GM15510 (cell line): ENCODE measurements around the gene ZNF410.
A peak's percentile ranks its signal among the peaks of the same experiment; 100 is the strongest.

ENCODE experiments used
- POLR2A ChIP-seq: IDR thresholded peaks from 3 replicates; pipeline ENCODE4 v1.6.1; 2011; ENCODE audit warnings: borderline replicate concordance; ENCODE audit not compliant: insufficient read length; ENCODE audit errors: extremely low read depth

ZNF410 gene

DNA sequence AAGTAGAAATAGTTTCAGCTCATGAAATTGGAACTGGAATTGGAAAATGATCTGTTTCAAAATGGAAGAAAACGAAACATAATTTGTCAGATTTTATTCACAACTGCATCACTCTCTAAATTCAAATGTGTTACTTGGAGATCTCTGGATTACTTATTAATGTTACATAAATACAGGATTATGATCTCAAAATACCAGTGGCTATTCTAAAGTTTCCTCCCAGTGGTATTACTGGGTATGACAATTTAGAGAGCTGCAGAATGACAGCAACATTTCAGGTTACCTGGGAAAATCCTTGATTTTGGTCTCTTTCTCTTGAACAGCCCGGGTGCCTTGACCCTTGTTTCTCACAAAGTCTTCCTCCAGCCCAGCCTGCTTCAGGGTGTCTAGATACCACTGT lies 49.0 kb downstream of the ZNF410 start:
- TF ChIP-seq POLR2A = no peak

DNA sequence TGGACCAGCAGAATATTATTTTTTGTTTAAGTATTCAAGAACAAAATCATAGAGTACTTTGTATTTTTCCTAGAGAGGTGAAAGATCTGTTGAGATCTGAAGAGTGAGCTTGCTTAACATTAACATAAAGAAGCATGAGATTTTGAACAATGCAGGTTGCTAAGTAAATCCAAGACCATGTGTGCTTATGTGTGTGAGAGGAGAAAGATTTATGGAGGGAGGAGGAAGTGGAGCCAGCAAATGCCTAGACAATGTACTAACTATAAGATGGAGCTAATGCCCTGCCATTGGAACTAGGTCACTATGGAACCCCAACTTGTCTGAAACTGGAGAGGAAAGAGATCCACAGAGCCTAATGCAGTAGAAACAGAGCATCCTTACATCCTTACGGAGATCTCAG lies 49.9 kb downstream of the ZNF410 start:
- no peak for TF ChIP-seq POLR2A

DNA sequence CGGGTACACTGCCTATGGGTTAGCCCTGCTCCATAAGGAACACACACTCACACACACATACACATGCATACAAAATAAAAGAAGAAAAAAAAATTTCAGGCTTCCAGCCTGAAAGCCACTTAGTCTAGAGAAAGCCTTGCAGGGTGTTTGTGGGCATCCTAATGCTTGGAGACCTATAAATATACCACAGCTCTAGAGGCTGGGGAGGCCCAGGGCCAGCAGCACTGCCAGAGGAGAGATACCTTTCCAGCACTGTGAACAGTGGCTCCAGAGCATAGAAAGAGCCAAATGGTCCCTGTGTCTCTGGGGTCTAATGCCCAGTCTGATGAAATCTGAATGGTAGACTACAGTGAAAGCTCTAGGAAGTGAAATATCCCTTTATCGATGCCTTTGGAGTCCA lies 50.4 kb downstream of the ZNF410 start:
- TF ChIP-seq POLR2A = no peak

DNA sequence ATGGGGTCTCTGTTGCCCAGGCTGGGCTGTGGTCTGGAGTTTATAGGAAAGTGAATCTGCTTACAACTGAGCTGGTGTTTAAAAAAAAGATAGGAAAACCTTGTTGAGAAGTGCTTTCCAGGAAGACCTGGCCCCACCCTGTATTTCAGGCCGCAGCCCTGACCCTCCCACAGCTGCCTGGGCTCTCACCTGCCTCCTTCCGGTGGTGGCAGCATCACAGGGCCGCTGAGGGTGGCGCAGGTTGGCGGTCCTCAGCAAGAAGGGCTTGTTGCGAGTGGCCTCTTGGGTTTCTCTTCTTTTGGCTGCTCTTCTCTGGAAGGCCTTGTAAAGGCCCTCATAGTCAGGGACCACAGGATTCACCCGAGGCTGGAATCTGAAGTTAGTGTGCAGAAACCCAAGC lies 55.5 kb downstream of the ZNF410 start:
- TF ChIP-seq POLR2A = no peak

DNA sequence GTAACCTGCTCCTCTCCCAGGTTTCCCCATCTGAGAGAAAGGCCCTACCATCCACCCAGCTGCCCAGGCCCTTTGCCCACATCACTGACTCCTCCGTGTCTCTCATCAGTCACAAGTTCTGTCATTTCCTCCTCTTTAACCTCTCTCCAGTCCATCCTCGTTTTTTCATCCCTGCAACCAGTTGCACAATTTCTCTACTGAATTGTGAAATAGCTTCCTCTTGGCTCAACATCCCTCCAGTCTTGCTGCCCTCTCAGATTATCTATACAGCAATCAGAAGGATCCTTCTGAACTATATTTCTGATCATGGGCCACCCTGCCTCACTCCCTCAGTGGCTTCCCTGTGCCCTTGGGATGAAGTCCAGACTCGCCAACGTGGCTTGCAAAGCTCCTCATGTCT lies 56.4 kb downstream of the ZNF410 start:
- TF ChIP-seq POLR2A = no peak

DNA sequence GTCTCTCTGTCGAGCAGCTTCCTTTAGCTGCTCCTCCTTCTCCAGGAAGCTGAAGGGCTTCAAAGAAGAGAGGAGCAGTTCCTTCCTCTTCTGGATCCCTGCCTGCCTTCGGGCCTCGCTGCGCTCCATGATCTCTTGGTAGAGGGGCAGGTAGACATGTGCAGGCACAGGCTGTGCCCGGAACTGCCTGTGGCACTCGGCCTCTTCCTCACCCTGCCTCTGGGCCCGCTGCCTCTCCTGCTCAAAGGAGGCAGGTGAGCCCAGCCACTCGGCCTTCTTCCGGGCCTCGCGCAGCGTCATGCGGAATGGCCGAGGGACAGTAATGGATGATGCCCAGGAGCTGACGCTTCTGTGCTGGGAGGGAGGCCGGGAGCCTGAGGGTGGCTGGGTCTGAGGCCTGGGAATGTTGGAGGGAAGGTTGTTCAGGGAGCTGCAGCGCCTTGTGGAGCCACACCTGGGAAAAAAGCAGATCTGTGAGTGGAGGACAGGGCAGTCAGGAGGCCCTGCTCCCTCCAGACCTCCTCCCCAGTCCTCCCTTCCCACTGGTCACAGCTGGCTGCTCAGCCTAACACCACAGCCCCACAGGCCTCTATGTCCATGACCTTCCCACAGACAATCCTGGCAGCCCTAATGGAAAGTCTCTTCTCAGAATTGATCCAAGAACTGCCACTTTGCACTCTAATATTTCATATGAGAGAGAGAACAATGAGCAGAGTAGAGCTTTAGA lies 57.9 kb downstream of the ZNF410 start:
- no peak for TF ChIP-seq POLR2A

DNA sequence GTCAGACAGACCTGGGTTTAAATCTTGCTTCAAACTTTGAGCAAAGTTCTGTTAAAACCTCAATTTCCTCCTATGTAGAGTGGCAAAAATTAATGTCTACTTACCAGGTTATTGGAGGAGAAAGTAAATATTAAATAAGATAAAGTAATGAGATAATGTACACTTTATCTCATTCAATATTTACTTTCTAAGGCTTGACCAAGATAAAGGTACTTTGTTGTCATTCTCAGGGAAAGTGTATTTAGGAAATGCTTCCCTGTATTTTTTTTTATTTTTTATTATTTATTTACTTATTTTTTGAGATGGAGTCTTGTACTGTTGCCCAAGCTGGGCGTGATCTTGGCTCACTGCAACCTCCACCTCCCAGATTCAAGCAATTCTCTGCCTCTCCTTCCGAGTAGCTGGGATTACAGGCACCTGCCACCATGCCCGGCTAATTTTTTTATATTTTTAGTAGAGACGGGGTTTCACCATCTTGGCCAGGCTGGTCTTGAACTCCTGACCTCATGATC lies 58.6 kb downstream of the ZNF410 start:
- no peak for TF ChIP-seq POLR2A

DNA sequence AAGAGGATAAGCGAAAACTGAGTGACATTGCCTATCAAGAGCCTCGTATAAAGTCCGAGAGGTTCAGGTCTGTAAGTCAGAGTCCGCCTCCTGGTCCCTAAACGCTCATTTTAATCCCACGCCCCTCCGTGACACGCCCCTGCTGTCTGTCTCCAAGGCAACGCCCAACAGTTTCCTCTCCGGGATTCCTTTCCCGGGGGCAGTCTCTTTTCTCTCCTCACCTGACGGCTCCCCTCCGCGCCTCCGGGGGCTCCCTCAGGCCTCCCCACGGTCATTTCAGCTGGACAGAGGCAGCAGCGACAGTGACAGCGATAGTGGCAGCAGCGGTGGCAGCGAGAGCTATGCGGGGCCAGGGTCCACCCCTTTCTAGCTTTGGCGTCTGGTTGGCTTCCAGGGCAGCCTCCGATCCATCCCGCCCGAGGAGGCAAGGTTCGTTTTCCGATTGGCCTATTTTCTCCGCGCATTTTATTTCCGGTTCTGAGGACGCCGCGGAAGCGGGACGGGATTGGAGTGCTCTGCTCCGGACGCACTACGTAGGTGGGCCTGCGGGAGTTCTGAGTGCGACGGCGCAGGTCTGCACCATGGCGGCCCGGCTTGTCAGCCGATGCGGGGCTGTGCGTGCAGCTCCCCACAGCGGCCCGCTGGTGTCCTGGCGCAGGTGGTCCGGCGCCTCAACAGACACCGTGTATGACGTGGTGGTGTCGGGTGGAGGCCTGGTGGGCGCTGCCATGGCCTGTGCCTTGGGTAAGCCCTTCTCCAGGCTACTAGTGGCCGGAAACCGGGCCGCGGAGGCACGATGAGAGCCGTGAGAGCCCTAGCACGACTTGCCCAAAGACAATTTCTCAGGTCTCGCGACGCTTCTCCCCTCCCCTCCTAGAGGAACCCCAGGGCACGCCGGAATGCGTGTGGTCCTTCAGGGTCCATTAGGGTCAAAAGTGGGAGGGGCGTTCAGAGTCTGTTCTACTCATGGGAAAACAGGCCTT lies 63.4 kb downstream of the ZNF410 start, which contains the start of the genes COQ6 and FAM161B:
Gene COQ6, plus strand, starts transcription at position 551 of the 983 bp plus-strand sequence. Its CDS starts 31 bp downstream, at position 582.
Gene FAM161B, minus strand, starts transcription at position 343 of the 983 bp plus-strand sequence. Its CDS starts 68 bp downstream, at position 275.
- TF ChIP-seq POLR2A = peak; percentile 88

DNA sequence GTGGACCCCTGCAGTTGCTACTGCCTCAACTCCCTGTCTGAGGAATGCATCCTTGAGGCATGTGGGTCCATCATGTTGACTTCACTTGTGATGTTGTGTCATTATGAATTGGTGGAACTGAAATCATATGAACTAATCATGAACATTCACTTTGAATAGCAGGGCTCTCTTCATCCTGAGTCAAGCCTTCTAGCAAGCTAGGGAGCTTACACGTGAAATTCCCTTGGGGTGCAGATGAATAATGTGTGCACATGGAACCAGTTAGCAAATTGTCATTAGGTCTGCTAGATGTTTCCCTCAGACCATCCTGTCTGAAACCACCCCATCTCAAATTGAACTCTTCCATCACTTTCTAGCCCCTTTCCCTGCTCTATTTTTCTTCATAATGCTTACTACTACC lies 67.1 kb downstream of the ZNF410 start:
- no peak for TF ChIP-seq POLR2A

DNA sequence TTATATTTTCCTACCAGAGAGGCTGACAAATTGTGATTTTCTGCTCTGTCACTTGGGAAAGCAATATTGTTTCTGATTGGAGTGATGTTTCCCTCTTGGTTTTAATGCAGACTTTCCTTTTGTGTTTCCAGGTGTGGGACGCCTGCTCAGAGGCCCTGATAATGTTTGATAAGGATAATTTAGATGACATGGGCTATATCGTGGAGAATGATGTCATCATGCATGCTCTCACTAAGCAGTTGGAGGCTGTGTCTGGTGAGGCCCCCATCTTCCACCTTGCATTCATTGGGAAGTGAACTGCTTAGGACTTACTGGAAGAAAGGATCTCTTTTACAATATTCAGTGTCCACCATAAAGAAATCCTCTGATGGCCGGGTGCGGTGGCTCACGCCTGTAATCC lies 69.0 kb downstream of the ZNF410 start:
- no peak for TF ChIP-seq POLR2A

DNA sequence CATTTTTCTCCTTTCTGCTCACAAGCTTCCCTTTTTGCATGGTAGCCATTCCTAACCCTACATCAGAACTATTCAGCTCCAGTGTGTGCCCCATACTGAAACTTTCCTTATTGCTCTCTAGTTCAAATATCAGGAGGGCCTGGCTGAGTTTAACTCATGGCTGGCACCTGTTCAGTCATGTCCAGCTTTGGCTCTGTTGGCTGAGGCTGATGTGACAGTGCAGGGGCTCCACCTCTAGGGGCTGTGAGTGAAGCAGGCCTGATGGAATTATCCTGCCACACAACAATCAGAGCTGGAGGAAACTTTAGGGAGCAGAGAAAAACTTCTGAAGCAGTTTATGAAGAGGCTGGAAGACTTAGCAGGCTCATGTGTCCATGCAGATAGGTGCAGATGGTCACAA lies 71.9 kb downstream of the ZNF410 start:
- TF ChIP-seq POLR2A = no peak

DNA sequence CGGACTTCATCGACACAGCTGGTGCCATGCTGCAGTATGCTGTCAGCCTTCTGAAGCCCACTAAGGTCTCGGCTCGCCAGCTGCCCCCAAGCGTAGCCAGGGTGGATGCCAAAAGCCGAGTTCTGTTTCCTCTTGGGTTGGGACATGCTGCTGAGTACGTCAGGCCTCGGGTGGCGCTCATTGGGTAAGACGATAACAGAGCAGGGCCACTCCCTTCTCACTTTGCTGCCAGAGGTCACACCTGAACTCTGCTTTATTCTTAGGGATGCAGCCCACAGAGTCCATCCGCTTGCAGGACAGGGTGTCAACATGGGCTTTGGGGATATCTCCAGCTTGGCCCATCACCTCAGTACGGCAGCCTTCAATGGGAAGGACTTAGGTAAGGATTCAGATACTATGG lies 74.5 kb downstream of the ZNF410 start:
- TF ChIP-seq POLR2A = no peak

DNA sequence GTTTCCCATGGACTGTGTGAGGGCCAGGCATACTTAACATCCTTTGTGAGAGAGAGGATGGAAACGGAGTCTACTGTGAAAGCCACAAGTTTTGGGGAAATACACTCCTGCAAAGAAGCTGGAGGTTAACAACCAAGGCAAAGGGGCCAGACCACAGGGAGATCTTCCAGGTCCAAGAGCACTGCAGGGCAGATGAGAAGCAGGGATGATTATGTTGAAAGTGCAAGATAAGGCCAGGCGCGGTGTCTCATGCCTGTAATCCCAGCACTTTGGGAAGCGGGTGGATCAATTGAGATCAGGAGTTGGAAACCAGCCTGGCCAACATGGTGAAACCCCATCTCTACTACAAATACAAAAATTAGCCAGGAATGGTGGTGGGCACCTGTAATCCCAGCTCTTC lies 78.6 kb downstream of the ZNF410 start:
- no peak for TF ChIP-seq POLR2A

DNA sequence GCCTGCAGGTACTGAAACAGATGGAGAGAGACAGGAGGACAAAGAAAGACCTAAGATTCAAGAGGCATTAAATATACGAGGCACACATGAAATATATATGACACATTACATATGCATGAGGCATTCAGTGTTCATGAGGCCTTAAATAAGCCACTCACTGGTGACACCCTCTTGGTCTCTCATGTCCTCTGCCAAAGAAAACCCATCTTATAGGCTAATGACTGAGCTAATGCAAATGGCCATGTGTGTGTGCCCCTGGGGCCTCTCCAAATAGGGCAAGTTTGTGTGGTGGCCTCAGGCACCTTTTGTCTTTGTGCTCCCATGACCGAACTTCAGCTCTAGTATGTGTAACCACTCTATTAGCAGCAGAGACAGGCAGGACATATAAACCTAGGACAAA lies 82.2 kb downstream of the ZNF410 start:
- TF ChIP-seq POLR2A = no peak

DNA sequence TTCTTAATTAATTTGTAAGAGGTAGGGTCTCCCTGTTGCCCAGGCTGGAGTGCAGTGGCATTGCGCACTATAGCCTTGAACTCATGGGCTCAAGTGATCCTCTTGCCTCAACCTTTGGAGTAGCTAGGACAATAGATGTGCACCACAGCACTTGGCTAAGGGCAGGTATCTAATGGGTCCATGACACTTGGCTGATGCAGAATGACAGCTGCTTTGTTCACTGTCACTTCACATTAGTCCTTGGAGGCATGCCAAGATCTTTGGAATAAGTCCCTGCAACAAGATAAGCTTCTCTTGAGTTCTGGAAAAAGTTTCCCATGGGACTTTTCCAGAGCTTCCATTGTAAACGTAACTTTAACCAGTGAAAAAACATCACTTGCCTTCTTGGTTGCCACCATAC lies 86.8 kb downstream of the ZNF410 start:
- TF ChIP-seq POLR2A = no peak
